HL-60/S4 treated with phorbol 12-myristate 13-acetate at 8.2 ng/mL for 4 days and 3 days (cell line): ENCODE data around the gene NFIA.
"Not testable (repeated sequence)": the region's sequence is repeated elsewhere in the genome, so short reads cannot be mapped to it uniquely, and the experiment has no call there.

ENCODE experiments used
- in situ Hi-C: fragments of 300-500 bp; cut with MboI; formaldehyde crosslinking; loops from 2 replicates; pipeline ENCODE4 v1.15.0; 2022; ENCODE audit warnings: low sequenced_read_pairs

The NFIA gene

GRCh38 chr1:61058483-61059245 lies 23.7 kb upstream of the NFIA start:
- in situ Hi-C loops, result no loop called here

GRCh38 chr1:61061601-61062000 lies 20.8 kb upstream of the NFIA start:
- in situ Hi-C loops, result not testable (repeated sequence)

- in situ Hi-C loops, result no loop called here
Observed at GRCh38 chr1:61064673-61065072, 17.7 kb upstream of the NFIA start.

GRCh38 chr1:61067446-61068019 lies 14.8 kb upstream of the NFIA start:
- in situ Hi-C loops, result no loop called here

GRCh38 chr1:61070054-61070453 lies 12.3 kb upstream of the NFIA start:
- in situ Hi-C loops, result no loop called here

GRCh38 chr1:61071205-61072130 lies 10.9 kb upstream of the NFIA start:
- in situ Hi-C loops, result no loop called here

- in situ Hi-C loops, result no loop called here
Observed at GRCh38 chr1:61073871-61074270, 8.5 kb upstream of the NFIA start.

- in situ Hi-C loops, result not testable (repeated sequence)
Observed at GRCh38 chr1:61075833-61076232, 6.5 kb upstream of the NFIA start.

GRCh38 chr1:61076728-61077675 lies 5.4 kb upstream of the NFIA start:
- in situ Hi-C loops, result no loop called here

- in situ Hi-C loops, result no loop called here
Observed at GRCh38 chr1:61077676-61078541, 4.5 kb upstream of the NFIA start.

GRCh38 chr1:61078618-61079295 lies 3.6 kb upstream of the NFIA start:
- in situ Hi-C loops, result no loop called here

- in situ Hi-C loops, result no loop called here
Observed at GRCh38 chr1:61079296-61079897, 3.0 kb upstream of the NFIA start.

GRCh38 chr1:61079898-61080336 lies 2.4 kb upstream of the NFIA start:
- in situ Hi-C loops, result no loop called here

GRCh38 chr1:61080413-61081143 lies 1.8 kb upstream of the NFIA start:
- in situ Hi-C loops, result no loop called here

GRCh38 chr1:61081144-61081685 lies 1.1 kb upstream of the NFIA start:
- in situ Hi-C loops, result no loop called here

GRCh38 chr1:61081686-61082310 lies 563 bp upstream of the NFIA start:
- in situ Hi-C loops, result no loop called here
